ENCODE measurements around the gene IL19.

- TF ChIP-seq CTCF (IDR thresholded peaks at IDR 0.05), result no peak
- TF ChIP-seq EP300 (IDR thresholded peaks at IDR 0.05), result no peak
Observed at GRCh38 chr1:206794294-206794908, 23.8 kb downstream of the IL19 start.

Data from esophagus muscularis mucosa (tissue), 3 donors.